KMS-11 (cell line): Measurements from ENCODE around the gene RNASE7.

Source experiments
- H2AFZ ChIP-seq: fragments of 200-600 bp; sonication (generic); 2 replicates; pipeline ENCODE4 v1.6.1; 2016; ENCODE audit warnings: antibody characterized with exemption, mixed run types, low read depth
- H3K27ac ChIP-seq: fragments of 200-600 bp; sonication (generic); 2 replicates; pipeline ENCODE4 v1.6.1; 2016; ENCODE audit warnings: mild to moderate bottlenecking, mixed run types
- H3K27me3 ChIP-seq: fragments of 200-600 bp; sonication (generic); 2 replicates; pipeline ENCODE4 v1.6.1; 2017; ENCODE audit warnings: mild to moderate bottlenecking, low read depth, mixed run types, moderate library complexity; ENCODE audit not compliant: insufficient read depth
- H3K36me3 ChIP-seq: fragments of 200-600 bp; sonication (generic); 2 replicates; pipeline ENCODE4 v1.6.1; 2017; ENCODE audit warnings: mild to moderate bottlenecking, mixed run types; ENCODE audit not compliant: insufficient read depth
- H3K4me1 ChIP-seq: fragments of 200-600 bp; sonication (generic); 2 replicates; pipeline ENCODE4 v1.6.1; 2016; ENCODE audit warnings: mild to moderate bottlenecking, low read depth, mixed run types; ENCODE audit not compliant: poor library complexity, severe bottlenecking
- H3K4me2 ChIP-seq: fragments of 200-600 bp; sonication (generic); 2 replicates; pipeline ENCODE4 v1.7.0; 2016; ENCODE audit warnings: mild to moderate bottlenecking, mixed run types
- H3K4me3 ChIP-seq: fragments of 200-600 bp; sonication (generic); IDR thresholded peaks from 2 replicates; pipeline ENCODE4 v1.6.1; 2017; ENCODE audit warnings: low read depth, low read length, mixed read lengths; ENCODE audit not compliant: insufficient read depth
- H3K79me2 ChIP-seq: fragments of 200-600 bp; sonication (generic); 2 replicates; pipeline ENCODE4 v1.6.1; 2016; ENCODE audit warnings: low read depth, mixed run types; ENCODE audit not compliant: insufficient read depth
- H3K9ac ChIP-seq: fragments of 200-600 bp; sonication (generic); 2 replicates; pipeline ENCODE4 v1.6.1; 2016; ENCODE audit warnings: mild to moderate bottlenecking, mixed run types
- H4K20me1 ChIP-seq: fragments of 200-600 bp; sonication (generic); 2 replicates; pipeline ENCODE4 v1.6.1; 2016; ENCODE audit warnings: mild to moderate bottlenecking, mixed run types; ENCODE audit not compliant: insufficient read depth
- CTCF ChIP-seq: fragments of 200-600 bp; sonication (generic); conservative IDR thresholded peaks from 2 replicates; pipeline ENCODE4 v1.6.1; 2017; ENCODE audit warnings: low read depth, mild to moderate bottlenecking, antibody characterized with exemption, low read length, moderate library complexity, mixed read lengths

The RNASE7 gene

DNA sequence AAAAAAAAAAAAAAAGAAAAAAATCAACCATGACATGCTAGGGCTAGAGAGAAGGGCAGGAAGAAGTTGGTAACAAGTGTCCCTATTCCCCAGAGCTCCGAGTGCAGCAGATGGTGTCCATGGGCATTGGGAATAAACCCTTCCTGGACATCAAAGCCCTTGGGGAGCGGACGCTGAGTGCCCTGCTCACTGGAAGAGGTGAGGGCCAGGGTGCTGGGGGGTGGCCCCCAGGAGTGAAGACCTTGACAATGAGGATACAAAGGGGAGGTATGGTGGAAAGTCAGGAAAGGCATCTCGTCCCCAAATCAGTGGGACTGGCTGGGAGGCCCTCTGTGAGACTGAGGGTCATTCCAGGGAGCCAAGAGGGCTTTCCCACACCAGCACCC lies 44.7 kb downstream of the RNASE7 start:
- no peaks in the 10 kb centered on the region for H3K27me3 ChIP-seq
- no peak overlapping the region for H3K4me3 ChIP-seq
- H4K20me1 ChIP-seq = no peaks in the 10 kb centered on the region
- TF ChIP-seq CTCF = no peak
- H3K4me1 ChIP-seq = no peaks in the 10 kb centered on the region
- no peak overlapping the region for H3K4me2 ChIP-seq
- no peak overlapping the region for H2AFZ ChIP-seq
- no peaks in the 10 kb centered on the region for H3K36me3 ChIP-seq
- H3K27ac ChIP-seq = no peak overlapping the region
- H3K79me2 ChIP-seq = no peaks in the 10 kb centered on the region
- no peak overlapping the region for H3K9ac ChIP-seq

- H3K27ac ChIP-seq = no peak overlapping the region
- TF ChIP-seq CTCF = no peak
- no peaks in the 10 kb centered on the region for H3K79me2 ChIP-seq
- no peak overlapping the region for H2AFZ ChIP-seq
- H3K36me3 ChIP-seq = no peaks in the 10 kb centered on the region
- H3K4me3 ChIP-seq = no peak overlapping the region
- no peaks in the 10 kb centered on the region for H4K20me1 ChIP-seq
- no peaks in the 10 kb centered on the region for H3K27me3 ChIP-seq
- H3K9ac ChIP-seq = no peak overlapping the region
- H3K4me2 ChIP-seq = no peak overlapping the region
- H3K4me1 ChIP-seq = no peaks in the 10 kb centered on the region
Measured at GRCh38 chr14:21087294-21088091, 45.3 kb downstream of the RNASE7 start.

DNA sequence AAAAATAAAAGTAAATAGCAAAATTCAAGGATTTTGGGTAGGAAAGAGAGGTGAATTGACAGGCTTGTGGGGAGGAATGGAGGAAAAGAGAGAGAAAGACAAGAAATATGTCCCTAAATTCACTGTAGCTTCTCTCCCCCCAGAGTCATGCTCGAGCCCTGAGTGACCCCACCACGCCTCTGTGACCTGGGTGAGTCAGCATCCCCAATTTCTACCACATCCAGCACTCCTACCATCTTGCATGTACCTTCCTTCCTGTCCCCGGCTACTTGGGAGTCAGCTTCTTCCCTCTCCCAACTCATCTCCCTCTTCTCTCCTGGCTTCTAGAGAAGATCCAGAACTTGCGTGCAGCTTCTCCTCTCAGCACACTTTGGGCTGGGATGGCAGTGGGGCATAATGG lies 46.5 kb downstream of the RNASE7 start:
- H3K36me3 ChIP-seq = no peaks in the 10 kb centered on the region
- H3K9ac ChIP-seq = no peak overlapping the region
- H3K4me3 ChIP-seq = no peak overlapping the region

GRCh38 chr14:21089271-21089670 lies 47.1 kb downstream of the RNASE7 start:
- H3K4me1 ChIP-seq = no peaks in the 10 kb centered on the region
- H3K27ac ChIP-seq = no peak overlapping the region
- H3K4me3 ChIP-seq = no peak overlapping the region
- H3K36me3 ChIP-seq = no peaks in the 10 kb centered on the region
- no peak overlapping the region for H3K4me2 ChIP-seq
- H3K9ac ChIP-seq = no peak overlapping the region
- no peaks in the 10 kb centered on the region for H4K20me1 ChIP-seq
- H3K27me3 ChIP-seq = no peaks in the 10 kb centered on the region
- no peaks in the 10 kb centered on the region for H3K79me2 ChIP-seq
- TF ChIP-seq CTCF = no peak
- H2AFZ ChIP-seq = no peak overlapping the region

More for the DNA sequence above, 46.5 kb downstream of the RNASE7 start:
- Histone ChIP-seq H3K27ac (no peak overlapping the region), H3K4me1 (no peaks in the 10 kb centered on the region), H3K27me3 (no peaks in the 10 kb centered on the region), H4K20me1 (no peaks in the 10 kb centered on the region), H2AFZ (no peak overlapping the region), H3K79me2 (no peaks in the 10 kb centered on the region), H3K4me2 (no peak overlapping the region)
- TF ChIP-seq CTCF = no peak
